ENCODE data around the gene HMGN4.

The HMGN4 gene

DNA sequence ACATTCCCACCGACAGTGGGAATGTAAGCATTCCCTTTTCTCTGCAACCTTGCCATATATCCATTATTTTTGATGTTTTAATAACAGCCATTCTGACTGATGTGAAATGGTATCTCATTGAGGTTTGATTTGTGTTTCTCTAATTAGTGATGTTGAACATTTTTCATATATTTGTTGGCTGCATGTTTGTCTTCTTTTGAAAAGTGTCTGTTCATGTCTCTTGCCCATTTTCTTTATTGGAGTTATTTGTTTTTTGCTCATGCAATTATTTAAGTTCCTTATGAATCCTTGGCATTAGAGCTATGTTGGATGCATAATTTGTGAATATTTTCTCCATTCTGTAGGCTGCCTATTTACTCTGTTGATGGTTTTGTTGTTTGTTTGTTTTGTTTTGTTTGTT, 40.6 kb downstream of the HMGN4 start:
- TF ChIP-seq SPI1 (IDR thresholded peaks at IDR 0.05; ENCODE audit: borderline replicate concordance, low read depth) (no peak), POLR2AphosphoS5 (IDR thresholded peaks at IDR 0.05; ENCODE audit: low read depth) (no peak), GABPA (IDR thresholded peaks at IDR 0.05; ENCODE audit: low read depth) (no peak)
- TF ChIP-seq, protein P1, sequence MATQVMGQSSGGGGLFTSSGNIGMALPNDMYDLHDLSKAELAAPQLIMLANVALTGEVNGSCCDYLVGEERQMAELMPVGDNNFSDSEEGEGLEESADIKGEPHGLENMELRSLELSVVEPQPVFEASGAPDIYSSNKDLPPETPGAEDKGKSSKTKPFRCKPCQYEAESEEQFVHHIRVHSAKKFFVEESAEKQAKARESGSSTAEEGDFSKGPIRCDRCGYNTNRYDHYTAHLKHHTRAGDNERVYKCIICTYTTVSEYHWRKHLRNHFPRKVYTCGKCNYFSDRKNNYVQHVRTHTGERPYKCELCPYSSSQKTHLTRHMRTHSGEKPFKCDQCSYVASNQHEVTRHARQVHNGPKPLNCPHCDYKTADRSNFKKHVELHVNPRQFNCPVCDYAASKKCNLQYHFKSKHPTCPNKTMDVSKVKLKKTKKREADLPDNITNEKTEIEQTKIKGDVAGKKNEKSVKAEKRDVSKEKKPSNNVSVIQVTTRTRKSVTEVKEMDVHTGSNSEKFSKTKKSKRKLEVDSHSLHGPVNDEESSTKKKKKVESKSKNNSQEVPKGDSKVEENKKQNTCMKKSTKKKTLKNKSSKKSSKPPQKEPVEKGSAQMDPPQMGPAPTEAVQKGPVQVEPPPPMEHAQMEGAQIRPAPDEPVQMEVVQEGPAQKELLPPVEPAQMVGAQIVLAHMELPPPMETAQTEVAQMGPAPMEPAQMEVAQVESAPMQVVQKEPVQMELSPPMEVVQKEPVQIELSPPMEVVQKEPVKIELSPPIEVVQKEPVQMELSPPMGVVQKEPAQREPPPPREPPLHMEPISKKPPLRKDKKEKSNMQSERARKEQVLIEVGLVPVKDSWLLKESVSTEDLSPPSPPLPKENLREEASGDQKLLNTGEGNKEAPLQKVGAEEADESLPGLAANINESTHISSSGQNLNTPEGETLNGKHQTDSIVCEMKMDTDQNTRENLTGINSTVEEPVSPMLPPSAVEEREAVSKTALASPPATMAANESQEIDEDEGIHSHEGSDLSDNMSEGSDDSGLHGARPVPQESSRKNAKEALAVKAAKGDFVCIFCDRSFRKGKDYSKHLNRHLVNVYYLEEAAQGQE (IDR thresholded peaks at IDR 0.05; ENCODE audit: insufficient replicate concordance, low read depth) = no peak
- TF ChIP-seq, protein P2, sequence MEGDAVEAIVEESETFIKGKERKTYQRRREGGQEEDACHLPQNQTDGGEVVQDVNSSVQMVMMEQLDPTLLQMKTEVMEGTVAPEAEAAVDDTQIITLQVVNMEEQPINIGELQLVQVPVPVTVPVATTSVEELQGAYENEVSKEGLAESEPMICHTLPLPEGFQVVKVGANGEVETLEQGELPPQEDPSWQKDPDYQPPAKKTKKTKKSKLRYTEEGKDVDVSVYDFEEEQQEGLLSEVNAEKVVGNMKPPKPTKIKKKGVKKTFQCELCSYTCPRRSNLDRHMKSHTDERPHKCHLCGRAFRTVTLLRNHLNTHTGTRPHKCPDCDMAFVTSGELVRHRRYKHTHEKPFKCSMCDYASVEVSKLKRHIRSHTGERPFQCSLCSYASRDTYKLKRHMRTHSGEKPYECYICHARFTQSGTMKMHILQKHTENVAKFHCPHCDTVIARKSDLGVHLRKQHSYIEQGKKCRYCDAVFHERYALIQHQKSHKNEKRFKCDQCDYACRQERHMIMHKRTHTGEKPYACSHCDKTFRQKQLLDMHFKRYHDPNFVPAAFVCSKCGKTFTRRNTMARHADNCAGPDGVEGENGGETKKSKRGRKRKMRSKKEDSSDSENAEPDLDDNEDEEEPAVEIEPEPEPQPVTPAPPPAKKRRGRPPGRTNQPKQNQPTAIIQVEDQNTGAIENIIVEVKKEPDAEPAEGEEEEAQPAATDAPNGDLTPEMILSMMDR (IDR thresholded peaks at IDR 0.05; ENCODE audit: insufficient read depth, low read length) = no peak
- Histone ChIP-seq H3K27ac (replicated peaks) (no peak overlapping the region), H3K4me3 (replicated peaks; ENCODE audit: insufficient read depth, low read length) (no peak overlapping the region), H3K27me3 (ENCODE audit: insufficient read depth, poor library complexity, severe bottlenecking) (no peaks in the 10 kb centered on the region)
- no peak for DNase-seq (ENCODE audit: low read depth in 1 of 2, low spot score in 1 of 2)

DNA sequence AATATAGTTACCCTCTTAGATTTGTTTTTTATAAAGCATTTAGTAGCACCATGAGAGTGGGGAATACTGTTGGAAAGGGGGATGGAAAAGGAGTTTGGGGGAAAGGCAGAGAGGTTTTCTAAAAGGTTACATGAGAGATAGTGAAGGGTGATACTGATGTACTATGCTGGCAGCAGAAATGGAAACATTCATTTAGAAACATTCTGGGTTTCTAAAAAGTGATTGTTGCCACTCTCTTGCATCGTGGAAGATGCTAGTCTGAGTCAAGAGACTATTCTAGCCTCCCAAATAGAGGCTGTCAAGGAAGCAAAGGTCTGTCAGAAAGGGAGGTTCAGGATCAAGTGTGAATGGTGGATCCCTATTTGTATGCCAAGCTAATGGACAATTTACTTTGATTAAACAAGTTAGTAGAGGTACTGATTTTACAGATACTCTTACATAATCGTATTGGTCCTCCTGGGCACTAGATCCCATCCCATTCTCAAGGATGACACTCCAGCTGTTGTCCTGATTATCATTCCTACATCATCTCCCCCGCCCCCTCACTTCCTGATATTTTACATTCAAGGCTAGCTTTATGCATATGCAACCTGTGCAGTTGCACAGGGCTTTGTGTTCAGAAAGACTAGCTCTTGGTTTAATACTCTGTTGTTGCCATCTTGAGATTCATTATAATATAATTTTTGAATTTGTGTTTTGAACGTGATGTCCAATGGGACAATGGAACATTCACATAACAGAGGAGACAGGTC, 43.2 kb downstream of the HMGN4 start:
- DNase-seq (ENCODE audit: low read depth in 1 of 2, low spot score in 1 of 2) = no peak
- Histone ChIP-seq H3K27ac (replicated peaks) (no peak overlapping the region), H3K27me3 (ENCODE audit: insufficient read depth, poor library complexity, severe bottlenecking) (no peaks in the 10 kb centered on the region), H3K4me3 (replicated peaks; ENCODE audit: insufficient read depth, low read length) (no peak overlapping the region)
- TF ChIP-seq GABPA (IDR thresholded peaks at IDR 0.05; ENCODE audit: low read depth) (no peak), POLR2AphosphoS5 (IDR thresholded peaks at IDR 0.05; ENCODE audit: low read depth) (no peak), SPI1 (IDR thresholded peaks at IDR 0.05; ENCODE audit: borderline replicate concordance, low read depth) (no peak)
- TF ChIP-seq, protein P2 (IDR thresholded peaks at IDR 0.05; ENCODE audit: insufficient read depth, low read length) = no peak
- TF ChIP-seq, protein P1 (IDR thresholded peaks at IDR 0.05; ENCODE audit: insufficient replicate concordance, low read depth) = no peak

DNA sequence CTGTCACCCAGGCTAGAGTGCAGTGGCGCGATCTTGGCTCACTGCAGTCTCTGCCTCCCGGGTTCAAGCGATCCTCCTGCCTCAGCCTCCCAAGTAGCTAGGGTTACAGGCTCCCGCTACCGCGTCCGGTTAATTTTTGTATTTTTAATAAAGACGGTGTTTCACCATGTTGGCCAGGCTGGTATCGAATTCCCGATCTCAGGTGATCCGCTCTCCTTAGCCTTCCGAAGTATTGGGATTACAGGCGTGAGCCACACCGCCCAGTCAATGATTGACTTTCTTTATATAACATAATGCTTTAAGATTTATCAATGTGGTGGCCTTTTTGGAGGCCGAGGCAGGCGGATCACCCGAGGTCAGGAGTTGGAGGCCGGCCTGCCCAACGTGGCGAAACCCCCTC, 50.8 kb downstream of the HMGN4 start:
- no peak for DNase-seq (ENCODE audit: low read depth in 1 of 2, low spot score in 1 of 2)
- TF ChIP-seq SPI1 (IDR thresholded peaks at IDR 0.05; ENCODE audit: borderline replicate concordance, low read depth) = no peak
- TF ChIP-seq GABPA (IDR thresholded peaks at IDR 0.05; ENCODE audit: low read depth) = no peak
- TF ChIP-seq, protein P1 (IDR thresholded peaks at IDR 0.05; ENCODE audit: insufficient replicate concordance, low read depth) = no peak
- no peak for TF ChIP-seq POLR2AphosphoS5 (IDR thresholded peaks at IDR 0.05; ENCODE audit: low read depth)
- TF ChIP-seq, protein P2 (IDR thresholded peaks at IDR 0.05; ENCODE audit: insufficient read depth, low read length) = no peak

More for the DNA sequence above, 50.8 kb downstream of the HMGN4 start:
- no peak overlapping the region for H3K4me3 ChIP-seq (replicated peaks; ENCODE audit: insufficient read depth, low read length)
- H3K27me3 ChIP-seq (ENCODE audit: insufficient read depth, poor library complexity, severe bottlenecking) = no peaks in the 10 kb centered on the region
- no peak overlapping the region for H3K27ac ChIP-seq (replicated peaks)
